ENCODE data around the gene PAQR9.

DNA sequence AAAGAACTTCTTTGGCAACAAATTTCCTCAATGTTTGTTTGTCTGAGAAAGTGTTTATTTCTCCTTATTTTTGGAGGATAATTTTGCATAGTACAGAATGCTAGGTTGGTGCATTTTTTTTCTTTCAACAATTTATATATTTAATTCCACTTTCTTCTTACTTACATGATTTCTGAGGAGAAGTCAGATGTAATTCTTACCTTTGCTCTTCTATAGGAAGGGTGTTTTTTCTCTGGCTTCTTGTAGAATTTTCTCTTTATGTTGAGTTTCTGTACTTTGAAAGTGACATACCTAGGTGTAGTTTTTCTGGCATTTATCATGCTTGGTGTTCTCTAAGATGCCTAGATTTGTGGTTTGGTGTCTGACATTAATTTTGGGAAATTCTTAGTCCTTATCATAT, 39.8 kb downstream of the PAQR9 start:
- TF ChIP-seq, protein P1, sequence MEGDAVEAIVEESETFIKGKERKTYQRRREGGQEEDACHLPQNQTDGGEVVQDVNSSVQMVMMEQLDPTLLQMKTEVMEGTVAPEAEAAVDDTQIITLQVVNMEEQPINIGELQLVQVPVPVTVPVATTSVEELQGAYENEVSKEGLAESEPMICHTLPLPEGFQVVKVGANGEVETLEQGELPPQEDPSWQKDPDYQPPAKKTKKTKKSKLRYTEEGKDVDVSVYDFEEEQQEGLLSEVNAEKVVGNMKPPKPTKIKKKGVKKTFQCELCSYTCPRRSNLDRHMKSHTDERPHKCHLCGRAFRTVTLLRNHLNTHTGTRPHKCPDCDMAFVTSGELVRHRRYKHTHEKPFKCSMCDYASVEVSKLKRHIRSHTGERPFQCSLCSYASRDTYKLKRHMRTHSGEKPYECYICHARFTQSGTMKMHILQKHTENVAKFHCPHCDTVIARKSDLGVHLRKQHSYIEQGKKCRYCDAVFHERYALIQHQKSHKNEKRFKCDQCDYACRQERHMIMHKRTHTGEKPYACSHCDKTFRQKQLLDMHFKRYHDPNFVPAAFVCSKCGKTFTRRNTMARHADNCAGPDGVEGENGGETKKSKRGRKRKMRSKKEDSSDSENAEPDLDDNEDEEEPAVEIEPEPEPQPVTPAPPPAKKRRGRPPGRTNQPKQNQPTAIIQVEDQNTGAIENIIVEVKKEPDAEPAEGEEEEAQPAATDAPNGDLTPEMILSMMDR (optimal IDR thresholded peaks at IDR 0.05 in 1 of 3, IDR thresholded peaks at IDR 0.05 in 1 of 3, conservative IDR thresholded peaks at IDR 0.05 in 1 of 3; ENCODE audit: extremely low read depth in 1 of 3, insufficient read depth in 2 of 3, low read length in 3 of 3) = no peak
- no peak for TF ChIP-seq EZH2 (IDR thresholded peaks at IDR 0.05; ENCODE audit: low read length)

Measured in keratinocyte (primary cell).